ENCODE results near the gene MDK. TPM values are rescaled to one million over a fixed set of nuclear protein-coding genes. Genes with fewer than 3 reads are reported as not detected.

Gene MDK
- total and polyA plus RNA-seq, 2 of the 4 experiments (the other 2 are of a cell fraction): 25.8 to 377 TPM

DNA sequence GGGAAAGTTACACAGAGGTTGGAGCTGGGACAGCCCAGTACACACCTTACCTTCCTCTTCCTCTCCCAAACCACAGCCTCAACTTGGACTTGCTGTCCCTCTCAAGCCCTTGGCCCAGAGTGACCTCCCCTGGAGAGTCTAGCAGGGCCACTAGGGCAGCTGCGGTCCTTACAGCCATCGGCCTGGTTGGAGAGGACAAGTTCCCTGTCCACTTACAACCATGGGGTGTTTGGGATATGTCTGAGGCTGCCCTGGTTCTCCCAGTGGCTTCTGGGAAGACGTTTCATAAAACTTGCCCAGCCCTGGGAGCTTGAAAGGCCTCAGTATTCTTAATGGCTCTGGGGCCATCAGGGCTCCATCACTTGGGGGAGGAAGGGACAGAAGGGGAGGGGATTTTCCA is 47.3 kb upstream of the MDK start:
- in situ Hi-C loops (cut with MboI; ENCODE audit: low sequenced_read_pairs): no loop called here
- ATAC-seq (ENCODE audit: low read depth) (no peak), DNase-seq (no peak)
- no peak overlapping the region for H3K14ac ChIP-seq (replicated peaks; ENCODE audit: low read depth, low read length)
- no peaks in the 10 kb centered on the region for H3K9me3 ChIP-seq (ENCODE audit: control insufficient read depth, insufficient read depth, low read length)
- no peak overlapping the region for H3K56ac ChIP-seq (ENCODE audit: extremely low read depth, insufficient read depth, low read length)
- H3K23ac ChIP-seq (ENCODE audit: low read depth, low read length): no peak overlapping the region
- no peak for TF ChIP-seq CHD1 (IDR thresholded peaks at IDR 0.05; ENCODE audit: low read depth, low read length)
- TF ChIP-seq, protein P1, sequence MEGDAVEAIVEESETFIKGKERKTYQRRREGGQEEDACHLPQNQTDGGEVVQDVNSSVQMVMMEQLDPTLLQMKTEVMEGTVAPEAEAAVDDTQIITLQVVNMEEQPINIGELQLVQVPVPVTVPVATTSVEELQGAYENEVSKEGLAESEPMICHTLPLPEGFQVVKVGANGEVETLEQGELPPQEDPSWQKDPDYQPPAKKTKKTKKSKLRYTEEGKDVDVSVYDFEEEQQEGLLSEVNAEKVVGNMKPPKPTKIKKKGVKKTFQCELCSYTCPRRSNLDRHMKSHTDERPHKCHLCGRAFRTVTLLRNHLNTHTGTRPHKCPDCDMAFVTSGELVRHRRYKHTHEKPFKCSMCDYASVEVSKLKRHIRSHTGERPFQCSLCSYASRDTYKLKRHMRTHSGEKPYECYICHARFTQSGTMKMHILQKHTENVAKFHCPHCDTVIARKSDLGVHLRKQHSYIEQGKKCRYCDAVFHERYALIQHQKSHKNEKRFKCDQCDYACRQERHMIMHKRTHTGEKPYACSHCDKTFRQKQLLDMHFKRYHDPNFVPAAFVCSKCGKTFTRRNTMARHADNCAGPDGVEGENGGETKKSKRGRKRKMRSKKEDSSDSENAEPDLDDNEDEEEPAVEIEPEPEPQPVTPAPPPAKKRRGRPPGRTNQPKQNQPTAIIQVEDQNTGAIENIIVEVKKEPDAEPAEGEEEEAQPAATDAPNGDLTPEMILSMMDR (conservative IDR thresholded peaks at IDR 0.05; ENCODE audit: low read depth, low read length): no peak
- no peak for TF ChIP-seq MXI1 (IDR thresholded peaks at IDR 0.05; ENCODE audit: borderline replicate concordance, low read depth, low read length)
- TF ChIP-seq, protein P2, sequence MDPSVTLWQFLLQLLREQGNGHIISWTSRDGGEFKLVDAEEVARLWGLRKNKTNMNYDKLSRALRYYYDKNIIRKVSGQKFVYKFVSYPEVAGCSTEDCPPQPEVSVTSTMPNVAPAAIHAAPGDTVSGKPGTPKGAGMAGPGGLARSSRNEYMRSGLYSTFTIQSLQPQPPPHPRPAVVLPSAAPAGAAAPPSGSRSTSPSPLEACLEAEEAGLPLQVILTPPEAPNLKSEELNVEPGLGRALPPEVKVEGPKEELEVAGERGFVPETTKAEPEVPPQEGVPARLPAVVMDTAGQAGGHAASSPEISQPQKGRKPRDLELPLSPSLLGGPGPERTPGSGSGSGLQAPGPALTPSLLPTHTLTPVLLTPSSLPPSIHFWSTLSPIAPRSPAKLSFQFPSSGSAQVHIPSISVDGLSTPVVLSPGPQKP (IDR thresholded peaks at IDR 0.05; ENCODE audit: borderline replicate concordance, low read depth, low read length): no peak
- no peak for TF ChIP-seq BHLHE40 (IDR thresholded peaks at IDR 0.05; ENCODE audit: low read depth, low read length)
- TF ChIP-seq SMC3 (IDR thresholded peaks at IDR 0.05; ENCODE audit: low read depth, low read length): no peak
- TF ChIP-seq CEBPB (IDR thresholded peaks at IDR 0.05; ENCODE audit: low read depth, low read length): no peak
- TF ChIP-seq RCOR1 (IDR thresholded peaks at IDR 0.05; ENCODE audit: insufficient replicate concordance, low read length): no peak
- TF ChIP-seq, protein P3, sequence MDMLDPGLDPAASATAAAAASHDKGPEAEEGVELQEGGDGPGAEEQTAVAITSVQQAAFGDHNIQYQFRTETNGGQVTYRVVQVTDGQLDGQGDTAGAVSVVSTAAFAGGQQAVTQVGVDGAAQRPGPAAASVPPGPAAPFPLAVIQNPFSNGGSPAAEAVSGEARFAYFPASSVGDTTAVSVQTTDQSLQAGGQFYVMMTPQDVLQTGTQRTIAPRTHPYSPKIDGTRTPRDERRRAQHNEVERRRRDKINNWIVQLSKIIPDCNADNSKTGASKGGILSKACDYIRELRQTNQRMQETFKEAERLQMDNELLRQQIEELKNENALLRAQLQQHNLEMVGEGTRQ (IDR thresholded peaks at IDR 0.05; ENCODE audit: low read depth, low read length): no peak
- TF ChIP-seq NFE2L2 (IDR thresholded peaks at IDR 0.05; ENCODE audit: low read depth, low read length): no peak
- TF ChIP-seq RAD21 (IDR thresholded peaks at IDR 0.05; ENCODE audit: low read length): no peak
- TF ChIP-seq MAFK (IDR thresholded peaks at IDR 0.05; ENCODE audit: low read depth, low read length): no peak
- TF ChIP-seq RFX5 (IDR thresholded peaks at IDR 0.05; ENCODE audit: low read depth, low read length): no peak
- no peak for TF ChIP-seq FOS (IDR thresholded peaks at IDR 0.05; ENCODE audit: low read depth, low read length)
- TF ChIP-seq POLR2A (IDR thresholded peaks at IDR 0.05; ENCODE audit: low read depth, low read length): no peak
- no peak for TF ChIP-seq MAZ (IDR thresholded peaks at IDR 0.05; ENCODE audit: borderline replicate concordance, low read depth, low read length)
- H3K4me1 ChIP-seq (ENCODE audit: control insufficient read depth, insufficient read depth, low read length): peaks cover 6% of the 10 kb centered on the region
- no peaks in the 10 kb centered on the region for H3K36me3 ChIP-seq (ENCODE audit: control insufficient read depth, insufficient read depth, low read length)
- CTCF ChIA-PET: no interaction called here
- no peak overlapping the region for H4K5ac ChIP-seq (ENCODE audit: low read depth, low read length)
- no peak overlapping the region for H4K8ac ChIP-seq (ENCODE audit: low read depth in 2 of 2, low read length in 2 of 2)
- H2BK20ac ChIP-seq (ENCODE audit: low read depth, low read length): no peak overlapping the region
- peaks cover 51% of the 10 kb centered on the region for H3K27me3 ChIP-seq (ENCODE audit: control insufficient read depth, insufficient read depth, low read length)
- no peaks in the 10 kb centered on the region for H4K20me1 ChIP-seq (ENCODE audit: insufficient read depth, low read length)
- H3K4ac ChIP-seq (ENCODE audit: low read depth, low read length): no peak overlapping the region
- no peak overlapping the region for H2BK5ac ChIP-seq (ENCODE audit: low read depth, low read length, poor library complexity, severe bottlenecking)
- POLR2A ChIA-PET (ENCODE audit: unreplicated experiment): no interaction called here
- no peak overlapping the region for H2BK15ac ChIP-seq (ENCODE audit: low read depth, low read length)
- H3K9ac ChIP-seq (ENCODE audit: low read depth, low read length): no peak overlapping the region
- H2AK9ac ChIP-seq (replicated peaks; ENCODE audit: low read depth, low read length, poor library complexity): no peak overlapping the region
- H3K79me1 ChIP-seq (ENCODE audit: low read depth in 1 of 2, low read length in 2 of 2): no peaks in the 10 kb centered on the region
- no peak overlapping the region for H2BK120ac ChIP-seq (ENCODE audit: low read depth, low read length)
- intact Hi-C loops (cut with micrococcal nuclease): no loop called here
- H3K27ac ChIP-seq (ENCODE audit: insufficient read depth, low read length): no peak overlapping the region
- WGBS, 2 experiments (ENCODE audit: extremely low coverage in 2 of 2, insufficient read length in 1 of 2): no CpG with 5 or more reads among the region's 3 CpGs
- H3K4me2 ChIP-seq (ENCODE audit: low read depth, low read length): no peak overlapping the region
- peaks cover 2% of the 10 kb centered on the region for H3K9me1 ChIP-seq (ENCODE audit: insufficient read depth, low read length)
- H2AFZ ChIP-seq (replicated peaks; ENCODE audit: low read length, poor library complexity): no peak overlapping the region
- dilution Hi-C loops (cut with HindIII; ENCODE audit: low sequenced_read_pairs, unreplicated experiment): no loop called here
- H3K4me3 ChIP-seq (ENCODE audit: insufficient read depth, low read depth, low read length): no peak overlapping the region
- H2AK5ac ChIP-seq (ENCODE audit: low read depth, low read length): no peak overlapping the region
- H4K91ac ChIP-seq (ENCODE audit: insufficient read depth, low read depth, low read length): no peak overlapping the region
- BruUV-seq (replicated peaks): no TSS peak
- no peak overlapping the region for H3K18ac ChIP-seq (ENCODE audit: low read depth, low read length)

Measured in IMR-90 (cell line).